RWPE1 (cell line): ENCODE measurements around the gene KARS1.
A peak's percentile ranks its signal among the peaks of the same experiment; 100 is the strongest.

Experiments
- CTCF ChIA-PET: fragments of 350-600 bp; sonication (Branson Sonifier 250); formaldehyde crosslinking; extraction: SDS; loops from one replicate; lab custom pipeline; 2021; lab: Yijun Ruan, JAX
- POLR2A ChIA-PET: fragments of 400-600 bp; formaldehyde crosslinking; extraction: SDS; loops from one replicate; lab custom pipeline; 2020; ENCODE audit warnings: antibody characterized with exemption; ENCODE audit not compliant: low non-redundant PET; lab: Yijun Ruan, JAX
- DNase-seq: peaks from one replicate; pipeline ENCODE4 v3.0.0; 2012; ENCODE audit warnings: low spot score
- H3K27ac ChIP-seq: fragments of 450-650 bp; 2 replicates; pipeline ENCODE4 v1.5.1; 2017
- CTCF ChIP-seq: fragments of 450-650 bp; conservative IDR thresholded peaks from 2 replicates; pipeline ENCODE4 v1.5.1; 2017; ENCODE audit warnings: low read depth, mild to moderate bottlenecking

KARS1 gene

GRCh38 chr16:75667503-75667902 is 20.0 kb upstream of the KARS1 start:
- CTCF ChIA-PET, result no interaction called here

GRCh38 chr16:75660726-75661302 is 13.3 kb upstream of the KARS1 start:
- no peak overlapping the region for H3K27ac ChIP-seq
- no peak for DNase-seq
- ChIA-PET CTCF (no interaction called here), POLR2A (no interaction called here)
- no peak for TF ChIP-seq CTCF

More at GRCh38 chr16:75667503-75667902, 20.0 kb upstream of the KARS1 start:
- no peak overlapping the region for H3K27ac ChIP-seq
- no peak for TF ChIP-seq CTCF
- DNase-seq, result no peak
- POLR2A ChIA-PET, result no interaction called here

DNA sequence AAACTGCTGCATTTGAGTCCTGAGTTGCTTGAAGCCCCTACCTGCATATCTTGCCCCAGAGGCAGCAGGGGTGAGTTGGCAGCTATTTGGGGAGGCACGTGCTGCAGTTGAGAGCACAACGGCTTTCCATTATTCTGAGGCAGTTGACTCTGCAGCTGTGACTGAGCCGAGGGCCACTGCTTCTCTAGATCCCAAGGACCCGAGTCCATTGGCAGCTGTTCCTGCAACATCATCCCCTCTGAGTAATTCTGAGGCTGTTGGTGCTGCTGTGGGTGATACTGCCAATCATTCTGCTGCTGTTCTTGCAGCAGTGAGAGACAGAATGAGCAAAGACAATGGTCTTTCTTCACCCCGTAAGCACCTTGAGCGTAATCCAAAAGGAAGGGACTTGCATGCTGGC is 12.9 kb upstream of the KARS1 start:
- ChIA-PET CTCF (no interaction called here), POLR2A (no interaction called here)
- DNase-seq, result no peak

DNA sequence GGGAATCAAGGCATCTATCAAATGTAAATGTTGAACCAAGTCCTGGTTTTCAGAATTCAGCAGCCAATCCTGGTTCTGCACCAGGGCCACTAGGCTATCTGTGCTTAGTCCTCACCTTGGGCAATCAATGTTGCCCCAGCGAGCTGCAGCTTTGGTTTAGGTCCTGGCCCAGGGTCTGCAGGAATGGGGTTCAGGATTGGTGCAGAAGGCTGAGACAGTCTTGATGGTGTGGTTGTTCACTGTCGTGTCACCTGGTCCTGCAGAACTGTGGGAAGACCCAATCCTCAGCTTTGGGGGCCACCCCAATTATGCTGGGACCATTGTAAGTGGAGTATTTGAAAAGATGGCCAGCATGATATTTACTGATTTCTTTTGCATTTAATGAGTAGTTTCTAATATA is 10.7 kb upstream of the KARS1 start:
- H3K27ac ChIP-seq, result no peak overlapping the region
- POLR2A ChIA-PET, result no interaction called here
- no peak for DNase-seq
- TF ChIP-seq CTCF, result no peak
- CTCF ChIA-PET, result interaction anchor here (0.6 kb wide), 1 partner anchor 59 kb away, joined by 3 read pairs; no protein-coding TSS in a partner anchor

More for the DNA sequence above, 12.9 kb upstream of the KARS1 start:
- TF ChIP-seq CTCF, result no peak
- H3K27ac ChIP-seq, result no peak overlapping the region

GRCh38 chr16:75653922-75654321 is 6.5 kb upstream of the KARS1 start:
- CTCF ChIA-PET, result interaction anchor here (0.6 kb wide), 1 partner anchor 48 kb away, joined by 3 read pairs; the partner anchor contains the start of gene DUXB
- POLR2A ChIA-PET, result no interaction called here
- TF ChIP-seq CTCF, result no peak
- H3K27ac ChIP-seq, result no peak overlapping the region
- DNase-seq, result no peak

DNA sequence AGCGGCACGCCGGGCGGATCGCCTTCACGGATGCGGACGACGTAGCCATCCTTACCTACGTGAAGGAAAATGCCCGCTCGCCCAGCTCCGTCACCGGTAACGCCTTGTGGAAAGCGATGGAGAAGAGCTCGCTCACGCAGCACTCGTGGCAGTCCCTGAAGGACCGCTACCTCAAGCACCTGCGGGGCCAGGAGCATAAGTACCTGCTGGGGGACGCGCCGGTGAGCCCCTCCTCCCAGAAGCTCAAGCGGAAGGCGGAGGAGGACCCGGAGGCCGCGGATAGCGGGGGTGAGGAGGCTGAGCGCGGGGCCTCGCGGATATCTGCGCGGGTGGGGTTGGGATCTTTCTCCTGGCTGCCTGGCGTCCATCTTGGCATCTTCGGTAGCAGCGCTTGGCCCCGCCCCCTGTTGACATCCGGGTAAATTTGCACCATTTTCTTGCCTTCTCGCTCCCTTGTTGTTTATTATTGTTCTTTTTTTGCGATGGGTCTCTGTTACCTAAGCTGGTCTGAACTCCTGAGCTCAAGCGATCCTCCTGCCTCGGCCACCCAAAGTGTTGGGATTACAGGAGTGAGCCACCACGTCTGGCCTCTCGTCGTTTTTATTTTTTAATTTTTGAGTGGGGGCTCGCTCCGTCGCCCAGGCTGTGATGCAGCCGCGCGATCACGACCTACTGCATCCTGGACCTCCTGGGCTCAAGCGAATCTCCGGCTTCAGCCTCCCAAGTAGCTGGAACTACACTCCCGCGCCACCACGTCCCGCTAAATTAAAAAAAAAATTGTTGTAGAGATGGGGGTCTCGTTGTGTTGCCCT is 1.0 kb upstream of the KARS1 start:
- peak overlapping the region; percentile 96 for H3K27ac ChIP-seq
- TF ChIP-seq CTCF, result no peak
- CTCF ChIA-PET, result interaction anchor here (0.6 to 0.8 kb wide), 2 partner anchors 116 to 127 kb away, joined by 4 to 5 read pairs; no protein-coding TSS in a partner anchor
- POLR2A ChIA-PET, result interaction anchor here (0.6 to 0.7 kb wide), 2 partner anchors 47 to 134 kb away, joined by 3 read pairs; no protein-coding TSS in a partner anchor
- peak; percentile 72 for DNase-seq
